PC-9 (cell line): ENCODE data around the gene METRN. TPM values are rescaled to one million over a fixed set of nuclear protein-coding genes. Genes with fewer than 3 reads are reported as not detected.

ENCODE experiments used
- BruUV-seq: library from RNA; stranded (reverse); fragments of 400-500 nt; replicated peaks from 2 replicates; lab custom pipeline; 2021; lab: Mats Ljungman, UMichigan
- CTCF ChIA-PET: fragments of 300-600 bp; sonication (Branson Sonifier 250); formaldehyde crosslinking; loops from one replicate; lab custom pipeline; 2022; ENCODE audit warnings: antibody characterized with exemption; lab: Charles Lee
- POLR2A ChIA-PET: fragments of 300-600 bp; sonication (Branson Sonifier 250); formaldehyde crosslinking; loops from one replicate; lab custom pipeline; 2022; ENCODE audit warnings: antibody characterized with exemption; ENCODE audit not compliant: unreplicated experiment; lab: Charles Lee
- DNase-seq, 2 experiments: peaks; one replicate each; pipeline versions ENCODE4 v3.0.0 to v3.0.0-alpha.2; 2015 to 2022; ENCODE audit warnings: mixed read lengths in 1 of 2
- H2AFZ ChIP-seq: fragments of 200-600 bp; sonication (generic); 2 replicates; pipeline ENCODE4 v1.8.1; 2017; ENCODE audit warnings: antibody characterized with exemption
- H3F3A ChIP-seq: fragments of 200-600 bp; sonication (generic); 2 replicates; pipeline ENCODE4 v1.8.1; 2017; ENCODE audit warnings: antibody characterized with exemption, mild to moderate bottlenecking, low read depth; ENCODE audit not compliant: insufficient read depth
- H3K27ac ChIP-seq: fragments of 200-600 bp; sonication (generic); 2 replicates; pipeline ENCODE4 v1.6.1; 2016; ENCODE audit warnings: mixed run types
- H3K27me3 ChIP-seq: fragments of 200-600 bp; sonication (generic); 2 replicates; pipeline ENCODE4 v1.6.1; 2016; ENCODE audit warnings: low read depth, mixed run types; ENCODE audit not compliant: insufficient read depth
- H3K36me3 ChIP-seq: fragments of 200-600 bp; sonication (generic); 2 replicates; pipeline ENCODE4 v1.6.1; 2016; ENCODE audit warnings: low read depth, mixed run types
- H3K4me1 ChIP-seq: fragments of 200-600 bp; sonication (generic); replicated peaks from 2 replicates; pipeline ENCODE4 v1.6.1; 2016; ENCODE audit warnings: mixed run types; ENCODE audit not compliant: insufficient read depth
- H3K4me2 ChIP-seq: fragments of 200-600 bp; sonication (generic); 2 replicates; pipeline ENCODE4 v1.6.1; 2017; ENCODE audit warnings: mixed run types
- H3K4me3 ChIP-seq: fragments of 200-600 bp; sonication (generic); 2 replicates; pipeline ENCODE4 v1.6.1; 2016; ENCODE audit warnings: mixed run types
- H3K79me2 ChIP-seq: fragments of 200-600 bp; sonication (generic); 2 replicates; pipeline ENCODE4 v1.6.1; 2017; ENCODE audit warnings: low read depth, mixed run types
- H3K9me2 ChIP-seq: fragments of 200-600 bp; sonication (generic); 2 replicates; pipeline ENCODE4 v1.8.1; 2017; ENCODE audit warnings: mild to moderate bottlenecking; ENCODE audit not compliant: insufficient read depth
- H3K9me3 ChIP-seq: fragments of 200-600 bp; sonication (generic); 2 replicates; pipeline ENCODE4 v1.8.1; 2016; ENCODE audit warnings: low read depth; ENCODE audit not compliant: insufficient read depth
- H4K20me1 ChIP-seq: fragments of 200-600 bp; sonication (generic); 2 replicates; pipeline ENCODE4 v1.8.1; 2017; ENCODE audit not compliant: insufficient read depth
- CTCF ChIP-seq: fragments of 200-600 bp; sonication (generic); conservative IDR thresholded peaks from 2 replicates; pipeline ENCODE4 v1.6.1; 2017; ENCODE audit warnings: mixed run types, antibody characterized with exemption, mild to moderate bottlenecking, moderate library complexity
- EZH2 ChIP-seq: fragments of 200-600 bp; sonication (generic); IDR thresholded peaks from 2 replicates; pipeline ENCODE4 v1.8.0; 2017; ENCODE audit warnings: antibody characterized with exemption, low read depth
- intact Hi-C: fragments of 100-400 bp; cut with micrococcal nuclease; formaldehyde crosslinking; loops from one replicate; pipeline ENCODE4 v1.10.0; 2022; ENCODE audit not compliant: unreplicated experiment
- total RNA-seq: library from RNA; stranded (reverse); gene quantifications from 2 replicates; pipeline ENCODE4 v1.2.3, GENCODE V29; 2021

Gene METRN
- total RNA-seq, 1 experiment from 2014 or later = 77.5 TPM

- H3K4me1 ChIP-seq = no peaks in the 10 kb centered on the region
- intact Hi-C loops = no loop called here
- DNase-seq = no peak
- TF ChIP-seq CTCF = no peak
- H3K79me2 ChIP-seq = no peaks in the 10 kb centered on the region
- no peak within 1 kb of the TSS for H3K4me2 ChIP-seq
- H3K9me2 ChIP-seq = no peaks in the 10 kb centered on the region
- peaks cover 15% of the 10 kb centered on the region; the same call in 1 of the 2 replicates for H3F3A ChIP-seq
- ChIA-PET CTCF (interaction anchor here (1.1 kb wide), 1 partner anchor 15 kb away, joined by 4 read pairs; no protein-coding TSS in a partner anchor), POLR2A (no interaction called here)
- no TSS peak for BruUV-seq
- no peak within 1 kb of the TSS for H3K27ac ChIP-seq
- no peaks in the 10 kb centered on the region for H3K36me3 ChIP-seq
- no peaks in the 10 kb centered on the region for H3K27me3 ChIP-seq
- no peak within 1 kb of the TSS for H2AFZ ChIP-seq
- H3K4me3 ChIP-seq = no peak within 1 kb of the TSS
- H3K9me3 ChIP-seq = no peaks in the 10 kb centered on the region
- no peaks in the 10 kb centered on the region; the same call in 1 of the 2 replicates for H4K20me1 ChIP-seq
Observed at GRCh38 chr16:674968-675883, 39.7 kb upstream of the METRN start, which contains the start of gene RHBDL1. RHBDL1 (plus strand) TSS chr16:675671; CDS start chr16:675791, 120 bp downstream.

GRCh38 chr16:675884-676564 is 38.9 kb upstream of the METRN start:
- peaks cover 15% of the 10 kb centered on the region; the same call in 1 of the 2 replicates for H3F3A ChIP-seq
- no peaks in the 10 kb centered on the region for H3K27me3 ChIP-seq
- H3K79me2 ChIP-seq = peaks cover 5% of the 10 kb centered on the region
- CTCF ChIA-PET = interaction anchor here (0.7 to 1.1 kb wide), 2 partner anchors 15 to 678 kb away, joined by 3 to 4 read pairs; no protein-coding TSS in a partner anchor
- no peak for DNase-seq
- no peaks in the 10 kb centered on the region for H3K9me2 ChIP-seq
- no peak overlapping the region for H3K4me3 ChIP-seq
- intact Hi-C loops = no loop called here
- H3K36me3 ChIP-seq = no peaks in the 10 kb centered on the region
- POLR2A ChIA-PET = interaction anchor here (0.6 kb wide), 1 partner anchor 270 kb away, joined by 5 read pairs; no protein-coding TSS in a partner anchor
- peaks cover 4% of the 10 kb centered on the region for H4K20me1 ChIP-seq
- no peak overlapping the region for H2AFZ ChIP-seq
- H3K4me1 ChIP-seq = peaks cover 2% of the 10 kb centered on the region; the same call in 1 of the 2 replicates
- no peak overlapping the region for H3K27ac ChIP-seq
- BruUV-seq = no TSS peak
- H3K9me3 ChIP-seq = no peaks in the 10 kb centered on the region
- no peak overlapping the region for H3K4me2 ChIP-seq
- TF ChIP-seq CTCF (no peak), EZH2 (no peak)

GRCh38 chr16:676565-676902 is 38.4 kb upstream of the METRN start:
- Histone ChIP-seq H3K27me3 (no peaks in the 10 kb centered on the region), H3F3A (peaks cover 17% of the 10 kb centered on the region; the same call in 1 of the 2 replicates), H3K79me2 (peaks cover 10% of the 10 kb centered on the region), H3K4me3 (no peak overlapping the region), H3K36me3 (no peaks in the 10 kb centered on the region), H4K20me1 (peaks cover 9% of the 10 kb centered on the region), H3K27ac (no peak overlapping the region), H3K4me1 (peaks cover 7% of the 10 kb centered on the region), H3K9me3 (no peaks in the 10 kb centered on the region), H3K9me2 (no peaks in the 10 kb centered on the region), H3K4me2 (no peak overlapping the region), H2AFZ (no peak overlapping the region)
- CTCF ChIA-PET = interaction anchor here (0.6 to 1.1 kb wide), 3 partner anchors 16 to 678 kb away, joined by 3 to 7 read pairs (median 4); no protein-coding TSS in a partner anchor
- no TSS peak for BruUV-seq
- DNase-seq = no peak
- POLR2A ChIA-PET = interaction anchor here (0.6 kb wide), 1 partner anchor 271 kb away, joined by 5 read pairs; no protein-coding TSS in a partner anchor
- TF ChIP-seq CTCF (no peak), EZH2 (no peak)
- intact Hi-C loops = no loop called here
